Parathyroid adenoma (tissue), 2 donors: ENCODE results near the gene KYAT1.

Experiments
- H2AFZ ChIP-seq: fragments of 300-600 bp; sonication (generic); one replicate; pipeline ENCODE4 v1.7.0; 2017; ENCODE audit warnings: antibody characterized with exemption, mild to moderate bottlenecking
- H3K27ac ChIP-seq: fragments of 300-600 bp; sonication (generic); one replicate; pipeline ENCODE4 v1.7.0; 2017
- H3K27me3 ChIP-seq: fragments of 300-600 bp; sonication (generic); one replicate; pipeline ENCODE4 v1.7.0; 2017; ENCODE audit warnings: low read length; ENCODE audit not compliant: control insufficient read depth, insufficient read depth
- H3K36me3 ChIP-seq: fragments of 300-600 bp; sonication (generic); one replicate; pipeline ENCODE4 v1.7.0; 2017; ENCODE audit warnings: low read length; ENCODE audit not compliant: control insufficient read depth, insufficient read depth
- H3K4me1 ChIP-seq: fragments of 300-600 bp; sonication (generic); one replicate; pipeline ENCODE4 v1.7.0; 2017; ENCODE audit warnings: control low read depth
- H3K4me2 ChIP-seq: fragments of 300-600 bp; sonication (generic); one replicate; pipeline ENCODE4 v1.7.0; 2017; ENCODE audit warnings: low read length
- H3K4me3 ChIP-seq: fragments of 300-600 bp; sonication (generic); one replicate; pipeline ENCODE4 v1.7.0; 2017; ENCODE audit warnings: low read depth, low read length
- H3K79me2 ChIP-seq: fragments of 300-600 bp; sonication (generic); one replicate; pipeline ENCODE4 v1.7.0; 2017; ENCODE audit warnings: control low read depth
- H3K9ac ChIP-seq: fragments of 300-600 bp; sonication (generic); one replicate; pipeline ENCODE4 v1.7.0; 2017; ENCODE audit warnings: mild to moderate bottlenecking
- H3K9me3 ChIP-seq: fragments of 300-600 bp; sonication (generic); one replicate; pipeline ENCODE4 v1.7.0; 2017; ENCODE audit warnings: low read length; ENCODE audit not compliant: control insufficient read depth
- TF ChIP-seq, protein P1 (sequence below): fragments of 300-600 bp; sonication (generic); IDR thresholded peaks from one replicate; pipeline ENCODE4 v1.7.0; 2017; ENCODE audit warnings: antibody characterized with exemption, mild to moderate bottlenecking
- donor health status: primary hyperparathyroidism.

The KYAT1 gene

GRCh38 chr9:128833696-128834095, 48.1 kb downstream of the KYAT1 start:
- TF ChIP-seq, protein P1, sequence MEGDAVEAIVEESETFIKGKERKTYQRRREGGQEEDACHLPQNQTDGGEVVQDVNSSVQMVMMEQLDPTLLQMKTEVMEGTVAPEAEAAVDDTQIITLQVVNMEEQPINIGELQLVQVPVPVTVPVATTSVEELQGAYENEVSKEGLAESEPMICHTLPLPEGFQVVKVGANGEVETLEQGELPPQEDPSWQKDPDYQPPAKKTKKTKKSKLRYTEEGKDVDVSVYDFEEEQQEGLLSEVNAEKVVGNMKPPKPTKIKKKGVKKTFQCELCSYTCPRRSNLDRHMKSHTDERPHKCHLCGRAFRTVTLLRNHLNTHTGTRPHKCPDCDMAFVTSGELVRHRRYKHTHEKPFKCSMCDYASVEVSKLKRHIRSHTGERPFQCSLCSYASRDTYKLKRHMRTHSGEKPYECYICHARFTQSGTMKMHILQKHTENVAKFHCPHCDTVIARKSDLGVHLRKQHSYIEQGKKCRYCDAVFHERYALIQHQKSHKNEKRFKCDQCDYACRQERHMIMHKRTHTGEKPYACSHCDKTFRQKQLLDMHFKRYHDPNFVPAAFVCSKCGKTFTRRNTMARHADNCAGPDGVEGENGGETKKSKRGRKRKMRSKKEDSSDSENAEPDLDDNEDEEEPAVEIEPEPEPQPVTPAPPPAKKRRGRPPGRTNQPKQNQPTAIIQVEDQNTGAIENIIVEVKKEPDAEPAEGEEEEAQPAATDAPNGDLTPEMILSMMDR: no peak
- no peaks in the 10 kb centered on the region for H3K36me3 ChIP-seq

GRCh38 chr9:128829477-128830251, 52.1 kb downstream of the KYAT1 start, which contains the start of gene SPOUT1:
SPOUT1 (minus strand) TSS chr9:128829794; CDS start chr9:128829780, 14 bp downstream.
- Histone ChIP-seq H3K27ac (peak within 1 kb of the TSS; percentile 24), H3K36me3 (no peaks in the 10 kb centered on the region), H3K4me3 (peak within 1 kb of the TSS; percentile 71), H3K9ac (no peak within 1 kb of the TSS), H3K9me3 (no peaks in the 10 kb centered on the region), H3K79me2 (no peaks in the 10 kb centered on the region), H2AFZ (peak within 1 kb of the TSS; percentile 80), H3K4me2 (peak within 1 kb of the TSS; percentile 91), H3K4me1 (no peaks in the 10 kb centered on the region), H3K27me3 (no peaks in the 10 kb centered on the region)
- TF ChIP-seq, protein P1: no peak

More at GRCh38 chr9:128833696-128834095, 48.1 kb downstream of the KYAT1 start:
- no peak overlapping the region for H2AFZ ChIP-seq
- no peaks in the 10 kb centered on the region for H3K4me1 ChIP-seq
- H3K27ac ChIP-seq: no peak overlapping the region
- H3K9me3 ChIP-seq: no peaks in the 10 kb centered on the region
- H3K27me3 ChIP-seq: no peaks in the 10 kb centered on the region
- no peak overlapping the region for H3K4me2 ChIP-seq
- no peak overlapping the region for H3K4me3 ChIP-seq
- no peak overlapping the region for H3K9ac ChIP-seq
- no peaks in the 10 kb centered on the region for H3K79me2 ChIP-seq

DNA sequence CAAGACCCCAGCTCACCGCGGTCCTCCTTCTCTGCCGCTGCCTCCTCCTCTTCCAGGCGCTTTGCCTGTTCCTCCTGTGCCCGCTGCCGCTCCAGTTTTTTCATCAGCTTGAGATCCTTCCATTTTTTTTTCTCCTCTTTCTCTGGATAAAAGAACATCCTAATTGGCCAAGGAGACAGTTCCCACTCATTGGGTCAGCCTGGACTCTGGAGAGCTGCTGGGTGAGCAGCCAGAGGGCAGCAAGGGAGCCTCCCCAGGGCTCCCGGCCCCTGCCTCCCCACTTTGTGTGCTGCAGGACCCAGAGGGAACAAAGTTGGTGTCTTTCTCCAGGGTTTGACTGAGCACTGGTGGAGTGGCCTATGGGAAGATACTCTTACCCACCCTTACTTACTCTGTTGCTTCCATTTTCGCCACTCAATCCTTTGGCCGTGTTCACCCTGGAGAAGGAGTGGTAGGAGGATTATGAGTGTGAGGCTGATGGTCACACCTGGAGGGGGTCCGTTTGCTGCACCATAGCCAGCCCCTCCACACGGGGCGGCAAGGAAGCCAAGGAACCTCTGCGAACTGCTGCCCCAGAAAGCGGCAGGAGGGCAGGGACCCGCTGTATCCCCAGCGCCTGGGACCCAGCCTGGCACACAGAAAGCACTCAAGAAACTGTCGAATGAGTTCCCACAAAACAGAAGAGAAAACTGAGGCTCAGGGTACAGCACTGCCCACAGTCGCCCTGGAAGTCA, 52.9 kb downstream of the KYAT1 start:
- H3K27me3 ChIP-seq: no peaks in the 10 kb centered on the region
- no peaks in the 10 kb centered on the region for H3K9me3 ChIP-seq
- no peaks in the 10 kb centered on the region for H3K4me1 ChIP-seq
- H3K9ac ChIP-seq: no peak overlapping the region
- no peaks in the 10 kb centered on the region for H3K36me3 ChIP-seq
- H3K79me2 ChIP-seq: no peaks in the 10 kb centered on the region
- H3K4me3 ChIP-seq: peak overlapping the region; percentile 71
- peak overlapping the region; percentile 80 for H2AFZ ChIP-seq
- TF ChIP-seq, protein P1: no peak
- H3K4me2 ChIP-seq: peak overlapping the region; percentile 91
- H3K27ac ChIP-seq: peak overlapping the region; percentile 24

GRCh38 chr9:128828267-128828666, 53.5 kb downstream of the KYAT1 start:
- Histone ChIP-seq H3K9ac (no peak overlapping the region), H3K27me3 (no peaks in the 10 kb centered on the region), H3K79me2 (no peaks in the 10 kb centered on the region), H2AFZ (no peak overlapping the region), H3K4me2 (no peak overlapping the region), H3K4me3 (no peak overlapping the region), H3K9me3 (no peaks in the 10 kb centered on the region), H3K27ac (no peak overlapping the region), H3K36me3 (no peaks in the 10 kb centered on the region), H3K4me1 (no peaks in the 10 kb centered on the region)
- TF ChIP-seq, protein P1: no peak
